ENCODE data around the gene PLAAT4.
"Not testable (repeated sequence)": the region's sequence is repeated elsewhere in the genome, so short reads cannot be mapped to it uniquely, and the experiment has no call there.

Gene PLAAT4

DNA sequence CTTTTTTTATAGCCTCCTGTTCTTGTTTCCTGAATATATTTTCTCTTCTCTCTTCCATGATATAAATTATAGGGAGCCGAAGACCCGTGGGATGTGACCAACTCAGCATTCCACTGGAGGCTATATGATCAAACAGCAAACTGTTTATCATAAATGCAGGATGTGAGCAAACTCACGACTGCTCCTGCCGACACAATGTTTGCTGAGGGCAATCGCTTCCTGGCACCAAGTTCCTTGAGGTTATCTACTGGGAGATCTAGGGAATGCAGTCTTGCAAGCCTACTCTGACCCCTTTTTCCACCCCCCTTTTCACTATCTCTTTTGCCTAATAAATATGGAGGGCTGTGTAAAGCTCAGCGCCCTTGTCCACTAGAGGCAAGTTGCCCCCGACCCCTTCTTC, 13.5 kb upstream of the PLAAT4 start:
- TF ChIP-seq, protein P1, sequence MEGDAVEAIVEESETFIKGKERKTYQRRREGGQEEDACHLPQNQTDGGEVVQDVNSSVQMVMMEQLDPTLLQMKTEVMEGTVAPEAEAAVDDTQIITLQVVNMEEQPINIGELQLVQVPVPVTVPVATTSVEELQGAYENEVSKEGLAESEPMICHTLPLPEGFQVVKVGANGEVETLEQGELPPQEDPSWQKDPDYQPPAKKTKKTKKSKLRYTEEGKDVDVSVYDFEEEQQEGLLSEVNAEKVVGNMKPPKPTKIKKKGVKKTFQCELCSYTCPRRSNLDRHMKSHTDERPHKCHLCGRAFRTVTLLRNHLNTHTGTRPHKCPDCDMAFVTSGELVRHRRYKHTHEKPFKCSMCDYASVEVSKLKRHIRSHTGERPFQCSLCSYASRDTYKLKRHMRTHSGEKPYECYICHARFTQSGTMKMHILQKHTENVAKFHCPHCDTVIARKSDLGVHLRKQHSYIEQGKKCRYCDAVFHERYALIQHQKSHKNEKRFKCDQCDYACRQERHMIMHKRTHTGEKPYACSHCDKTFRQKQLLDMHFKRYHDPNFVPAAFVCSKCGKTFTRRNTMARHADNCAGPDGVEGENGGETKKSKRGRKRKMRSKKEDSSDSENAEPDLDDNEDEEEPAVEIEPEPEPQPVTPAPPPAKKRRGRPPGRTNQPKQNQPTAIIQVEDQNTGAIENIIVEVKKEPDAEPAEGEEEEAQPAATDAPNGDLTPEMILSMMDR (conservative IDR thresholded peaks at IDR 0.05; ENCODE audit: low read depth, low read length) = no peak
- Histone ChIP-seq H4K20me1 (ENCODE audit: insufficient read depth) (no peaks in the 10 kb centered on the region), H3K79me2 (ENCODE audit: insufficient read depth, low read depth) (no peaks in the 10 kb centered on the region), H3K4me2 (no peak overlapping the region), H3K36me3 (ENCODE audit: insufficient read depth) (no peaks in the 10 kb centered on the region), H2AFZ (ENCODE audit: low read depth) (no peak overlapping the region), H3K9ac (no peak overlapping the region), H3K4me3 (IDR thresholded peaks at IDR 0.05; ENCODE audit: insufficient read depth, low read depth, low read length) (no peak overlapping the region), H3K27me3 (ENCODE audit: insufficient read depth, low read depth) (no peaks in the 10 kb centered on the region), H3K4me1 (ENCODE audit: low read depth, poor library complexity, severe bottlenecking) (peaks cover 30% of the 10 kb centered on the region), H3K27ac (no peak overlapping the region)

DNA sequence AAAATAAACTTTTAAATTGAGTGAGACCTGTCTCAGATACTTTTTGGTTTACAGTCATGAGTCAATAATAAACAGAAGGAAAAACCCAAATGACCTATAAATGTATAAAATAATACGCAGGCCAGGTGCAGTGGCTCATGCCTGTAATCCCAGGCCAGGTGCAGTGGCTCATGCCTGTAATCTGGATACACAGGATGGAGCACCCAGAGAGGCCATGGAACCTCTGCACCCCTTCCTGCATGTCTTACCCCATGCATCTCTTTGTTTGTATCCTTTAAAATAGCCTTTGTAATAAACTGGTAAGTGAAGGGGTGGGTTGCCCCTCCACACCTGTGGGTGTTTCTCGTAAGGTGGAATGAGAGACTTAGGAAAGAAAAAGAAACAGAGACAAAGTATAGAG, 8.9 kb upstream of the PLAAT4 start:
- no peak overlapping the region for H3K4me3 ChIP-seq (IDR thresholded peaks at IDR 0.05; ENCODE audit: insufficient read depth, low read depth, low read length)
- no peak overlapping the region for H3K4me2 ChIP-seq
- no peaks in the 10 kb centered on the region for H3K79me2 ChIP-seq (ENCODE audit: insufficient read depth, low read depth)
- H4K20me1 ChIP-seq (ENCODE audit: insufficient read depth) = no peaks in the 10 kb centered on the region
- no peak overlapping the region for H2AFZ ChIP-seq (ENCODE audit: low read depth)
- H3K4me1 ChIP-seq (ENCODE audit: low read depth, poor library complexity, severe bottlenecking) = peaks cover 29% of the 10 kb centered on the region
- no peak overlapping the region for H3K9ac ChIP-seq
- no peak overlapping the region for H3K27ac ChIP-seq
- H3K36me3 ChIP-seq (ENCODE audit: insufficient read depth) = no peaks in the 10 kb centered on the region
- TF ChIP-seq, protein P1 (conservative IDR thresholded peaks at IDR 0.05; ENCODE audit: low read depth, low read length) = no peak
- H3K27me3 ChIP-seq (ENCODE audit: insufficient read depth, low read depth) = no peaks in the 10 kb centered on the region

DNA sequence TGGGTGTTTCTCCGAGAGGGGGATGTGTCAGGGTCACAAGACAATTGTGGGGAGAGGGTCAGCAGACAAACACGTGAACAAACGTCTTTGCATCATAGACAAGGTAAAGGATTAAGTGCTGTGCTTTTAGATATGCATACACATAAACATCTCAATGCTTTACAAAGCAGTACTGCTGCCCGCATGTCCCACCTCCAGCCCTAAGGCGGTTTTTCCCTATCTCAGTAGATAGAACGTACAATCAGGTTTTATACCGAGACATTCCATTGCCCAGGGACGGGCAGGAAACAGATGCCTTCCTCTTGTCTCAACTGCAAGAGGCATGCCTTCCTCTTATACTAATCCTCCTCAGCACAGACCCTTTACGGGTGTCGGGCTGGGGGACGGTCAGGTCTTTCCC, 8.5 kb upstream of the PLAAT4 start:
- not testable (repeated sequence) for H3K9ac ChIP-seq; H3K4me2 ChIP-seq; H3K36me3 ChIP-seq (ENCODE audit: insufficient read depth); H4K20me1 ChIP-seq (ENCODE audit: insufficient read depth); H3K27me3 ChIP-seq (ENCODE audit: insufficient read depth, low read depth); H2AFZ ChIP-seq (ENCODE audit: low read depth); H3K79me2 ChIP-seq (ENCODE audit: insufficient read depth, low read depth); H3K27ac ChIP-seq; H3K4me3 ChIP-seq (IDR thresholded peaks at IDR 0.05; ENCODE audit: insufficient read depth, low read depth, low read length)
- H3K4me1 ChIP-seq (ENCODE audit: low read depth, poor library complexity, severe bottlenecking) = peaks cover 34% of the 10 kb centered on the region

DNA sequence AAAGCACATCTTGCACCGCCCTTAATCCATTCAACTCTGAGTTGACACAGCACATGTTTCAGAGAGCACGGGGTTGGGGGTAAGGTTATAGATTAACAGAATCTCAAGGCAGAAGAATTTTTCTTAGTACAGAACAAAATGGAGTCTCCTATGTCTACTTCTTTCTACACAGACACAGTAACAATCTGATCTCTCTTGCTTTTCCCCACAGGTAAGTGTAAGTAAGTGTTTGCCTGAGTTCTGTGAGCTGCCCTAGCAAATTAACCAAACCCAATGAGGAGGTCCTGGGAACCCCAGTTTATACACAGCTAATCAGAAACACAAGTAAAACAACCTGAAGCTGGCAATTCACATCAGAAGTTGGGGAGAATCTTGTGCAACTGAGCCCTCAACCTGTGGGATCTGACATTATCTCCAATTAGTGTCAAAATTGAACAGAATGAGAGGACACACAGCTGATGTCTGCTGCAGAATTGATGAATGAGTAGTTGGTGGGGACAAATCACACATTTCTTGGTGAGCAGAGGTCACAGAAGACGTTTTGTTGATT, 7.8 kb upstream of the PLAAT4 start:
- H3K36me3 ChIP-seq (ENCODE audit: insufficient read depth); H3K27ac ChIP-seq; H3K79me2 ChIP-seq (ENCODE audit: insufficient read depth, low read depth); H3K4me2 ChIP-seq; H3K9ac ChIP-seq; H2AFZ ChIP-seq (ENCODE audit: low read depth); H3K4me3 ChIP-seq (IDR thresholded peaks at IDR 0.05; ENCODE audit: insufficient read depth, low read depth, low read length); H4K20me1 ChIP-seq (ENCODE audit: insufficient read depth); H3K27me3 ChIP-seq (ENCODE audit: insufficient read depth, low read depth): not testable (repeated sequence)
- H3K4me1 ChIP-seq (ENCODE audit: low read depth, poor library complexity, severe bottlenecking) = peaks cover 40% of the 10 kb centered on the region

DNA sequence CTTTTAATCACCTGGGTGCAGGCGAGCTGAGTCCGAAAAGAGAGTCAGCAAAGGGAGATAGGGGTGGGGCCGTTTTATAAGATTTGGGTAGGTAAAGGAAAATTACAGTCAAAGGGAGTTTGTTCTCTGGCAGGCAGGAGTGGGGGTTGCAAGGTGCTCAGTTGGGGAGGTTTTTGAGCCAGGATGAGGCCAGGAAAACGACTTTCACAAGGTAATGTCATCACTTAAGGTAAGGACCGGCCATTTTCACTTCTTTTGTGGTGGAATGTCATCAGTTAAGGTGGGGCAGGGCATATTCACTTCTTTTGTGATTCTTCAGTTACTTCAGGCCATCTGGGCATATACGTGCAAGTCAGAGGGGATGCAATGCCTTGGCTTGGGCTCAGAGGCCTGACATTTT, 7.2 kb upstream of the PLAAT4 start:
- H3K27me3 ChIP-seq (ENCODE audit: insufficient read depth, low read depth); H3K4me3 ChIP-seq (IDR thresholded peaks at IDR 0.05; ENCODE audit: insufficient read depth, low read depth, low read length); H3K79me2 ChIP-seq (ENCODE audit: insufficient read depth, low read depth); H2AFZ ChIP-seq (ENCODE audit: low read depth); H3K9ac ChIP-seq; H3K27ac ChIP-seq; H3K36me3 ChIP-seq (ENCODE audit: insufficient read depth); H4K20me1 ChIP-seq (ENCODE audit: insufficient read depth); H3K4me2 ChIP-seq: not testable (repeated sequence)
- peaks cover 46% of the 10 kb centered on the region for H3K4me1 ChIP-seq (ENCODE audit: low read depth, poor library complexity, severe bottlenecking)

DNA sequence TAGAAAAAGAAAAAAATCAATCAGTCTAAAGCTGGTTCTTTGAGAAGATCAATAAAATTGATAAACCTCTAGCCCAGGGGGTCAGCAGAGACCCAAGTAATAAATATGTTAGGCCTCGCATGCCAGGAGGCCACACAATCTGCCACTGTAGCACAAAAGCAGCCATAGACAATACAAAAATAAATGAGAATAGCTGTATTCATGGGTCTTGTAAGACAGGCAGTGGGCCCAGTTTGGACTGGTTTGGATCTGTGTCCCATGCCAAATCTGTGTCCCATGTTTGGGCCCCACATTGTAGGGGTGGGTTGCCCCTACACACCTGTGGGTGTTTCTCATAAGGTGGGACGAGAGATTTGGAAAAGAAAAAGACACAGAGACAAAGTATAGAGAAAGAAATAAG, 6.6 kb upstream of the PLAAT4 start:
- H3K36me3 ChIP-seq (ENCODE audit: insufficient read depth) = no peaks in the 10 kb centered on the region
- H4K20me1 ChIP-seq (ENCODE audit: insufficient read depth) = no peaks in the 10 kb centered on the region
- no peak overlapping the region for H3K27ac ChIP-seq
- no peaks in the 10 kb centered on the region for H3K27me3 ChIP-seq (ENCODE audit: insufficient read depth, low read depth)
- no peak overlapping the region for H2AFZ ChIP-seq (ENCODE audit: low read depth)
- no peak overlapping the region for H3K4me3 ChIP-seq (IDR thresholded peaks at IDR 0.05; ENCODE audit: insufficient read depth, low read depth, low read length)
- no peak overlapping the region for H3K9ac ChIP-seq
- no peaks in the 10 kb centered on the region for H3K79me2 ChIP-seq (ENCODE audit: insufficient read depth, low read depth)
- H3K4me2 ChIP-seq = no peak overlapping the region
- TF ChIP-seq, protein P1 (conservative IDR thresholded peaks at IDR 0.05; ENCODE audit: low read depth, low read length) = no peak
- H3K4me1 ChIP-seq (ENCODE audit: low read depth, poor library complexity, severe bottlenecking) = peaks cover 53% of the 10 kb centered on the region

DNA sequence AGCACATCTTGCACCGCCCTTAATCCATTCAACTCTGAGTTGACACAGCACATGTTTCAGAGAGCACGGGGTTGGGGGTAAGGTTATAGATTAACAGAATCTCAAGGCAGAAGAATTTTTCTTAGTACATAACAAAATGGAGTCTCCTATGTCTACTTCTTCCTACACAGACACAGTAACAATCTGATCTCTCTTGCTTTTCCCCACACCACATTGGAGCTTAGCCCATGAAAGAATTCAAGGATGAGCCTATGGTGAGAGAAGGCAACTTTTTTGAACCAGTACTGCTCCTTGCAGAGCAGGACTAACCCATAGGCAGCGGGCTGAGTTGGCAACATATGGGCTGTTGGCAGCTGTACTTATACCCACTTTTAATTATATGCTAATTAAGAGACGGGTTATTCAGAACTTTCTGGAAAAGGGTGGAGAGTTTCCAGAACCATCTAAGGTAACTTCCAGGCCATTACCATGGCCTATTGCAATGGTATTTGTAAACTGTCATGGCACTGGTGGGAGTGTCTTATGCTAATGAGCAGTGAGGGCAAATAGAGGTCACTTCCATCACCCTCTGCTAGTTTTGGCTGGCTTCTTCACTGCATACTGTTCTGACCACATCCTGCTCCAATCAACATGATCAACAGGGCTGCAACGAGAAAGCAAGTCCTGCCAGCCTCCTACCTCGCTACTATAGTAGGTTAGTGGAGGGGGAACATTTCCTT, 5.4 kb upstream of the PLAAT4 start:
- peaks cover 65% of the 10 kb centered on the region for H3K4me1 ChIP-seq (ENCODE audit: low read depth, poor library complexity, severe bottlenecking)
- H3K27me3 ChIP-seq (ENCODE audit: insufficient read depth, low read depth); H3K79me2 ChIP-seq (ENCODE audit: insufficient read depth, low read depth); H2AFZ ChIP-seq (ENCODE audit: low read depth); H3K36me3 ChIP-seq (ENCODE audit: insufficient read depth); H3K4me3 ChIP-seq (IDR thresholded peaks at IDR 0.05; ENCODE audit: insufficient read depth, low read depth, low read length); H4K20me1 ChIP-seq (ENCODE audit: insufficient read depth); H3K9ac ChIP-seq: not testable (repeated sequence)
- H3K4me2 ChIP-seq = peak overlapping the region; percentile 90
- H3K27ac ChIP-seq = peak overlapping the region; percentile 20; the same call in 1 of the 2 replicates

All from KMS-11 (cell line).